ENCODE measurements around the gene SLC7A7. TPM values are rescaled to one million over a fixed set of nuclear protein-coding genes. Genes with fewer than 3 reads are reported as not detected.

SLC7A7 gene
- polyA plus RNA-seq (not detected in 2 replicates), polyA minus RNA-seq (not detected in 2 replicates)

DNA sequence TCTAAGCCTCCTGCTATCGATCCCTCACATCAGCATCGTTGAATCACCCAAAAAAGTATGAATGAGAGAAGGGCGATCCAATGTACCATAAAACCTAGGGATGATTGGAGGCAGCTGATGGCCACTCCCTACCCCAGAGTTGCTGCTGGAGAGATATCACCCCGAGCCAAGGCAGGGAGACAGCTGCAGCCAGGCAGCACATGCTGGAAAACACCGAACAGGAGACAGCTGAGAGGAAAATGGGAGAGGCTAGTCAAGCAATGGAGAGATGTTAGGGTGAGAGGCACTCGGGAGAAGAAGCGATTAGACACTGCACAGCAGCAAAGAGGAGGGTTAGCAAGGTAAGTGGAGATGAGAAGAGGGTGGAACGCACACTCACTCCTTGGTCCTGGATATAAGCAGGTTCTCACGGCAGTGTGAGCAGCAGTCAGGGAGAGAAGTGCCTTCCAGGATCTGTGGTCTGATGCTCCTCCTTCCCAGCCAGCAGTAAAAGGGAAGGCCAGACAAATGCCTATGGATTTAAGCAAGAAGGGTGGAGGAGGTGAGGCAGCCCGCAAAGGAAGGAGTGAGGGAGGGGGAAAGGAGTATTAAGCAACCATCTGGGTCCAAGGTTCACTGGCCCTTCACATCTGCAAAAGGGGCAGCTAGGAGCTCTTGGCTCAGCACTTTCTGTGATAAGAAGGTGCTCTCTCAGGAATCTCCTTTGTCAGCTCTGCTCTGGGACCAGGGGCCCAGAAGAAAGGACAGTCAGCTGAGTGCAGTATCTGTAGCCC lies at the start of gene SLC7A7:
TSS of gene SLC7A7 (minus strand) at position 495 of the 773 bp plus-strand sequence. CDS start 2,037 bp downstream, outside the sequence.
- Histone ChIP-seq H3F3A (ENCODE audit: insufficient read depth, low read length, poor library complexity, severe bottlenecking) (no peaks in the 10 kb centered on the region), H3K4me3 (ENCODE audit: low read length) (no peak within 1 kb of the TSS), H2AFZ (ENCODE audit: low read depth, low read length) (no peak within 1 kb of the TSS), H3K27ac (ENCODE audit: low read length) (no peak within 1 kb of the TSS), H3K79me2 (replicated peaks; ENCODE audit: insufficient read depth, low read length) (no peaks in the 10 kb centered on the region), H3K9ac (ENCODE audit: low read length) (no peak within 1 kb of the TSS), H3K9me2 (ENCODE audit: insufficient read depth, low read length) (no peaks in the 10 kb centered on the region), H3K9me3 (ENCODE audit: low read length) (no peaks in the 10 kb centered on the region), H3K4me2 (ENCODE audit: low read length) (no peak within 1 kb of the TSS), H4K20me1 (ENCODE audit: insufficient read depth) (no peaks in the 10 kb centered on the region), H3K27me3 (ENCODE audit: insufficient read depth, low read depth, low read length) (no peaks in the 10 kb centered on the region), H3K36me3 (ENCODE audit: insufficient read depth, low read length) (no peaks in the 10 kb centered on the region)
- TF ChIP-seq POLR2AphosphoS5 (IDR thresholded peaks at IDR 0.05) (no peak), TAF1 (IDR thresholded peaks at IDR 0.05; ENCODE audit: low read depth) (no peak), EP300 (conservative IDR thresholded peaks at IDR 0.05; ENCODE audit: poor library complexity, severe bottlenecking) (no peak), MXI1 (conservative IDR thresholded peaks at IDR 0.05; ENCODE audit: poor library complexity, severe bottlenecking) (no peak), RAD21 (conservative IDR thresholded peaks at IDR 0.05) (no peak), EZH2 (IDR thresholded peaks at IDR 0.05; ENCODE audit: borderline replicate concordance, insufficient read depth, low read length, poor library complexity, severe bottlenecking) (no peak), SMC3 (conservative IDR thresholded peaks at IDR 0.05; ENCODE audit: poor library complexity) (no peak)
- TF ChIP-seq, protein P1, sequence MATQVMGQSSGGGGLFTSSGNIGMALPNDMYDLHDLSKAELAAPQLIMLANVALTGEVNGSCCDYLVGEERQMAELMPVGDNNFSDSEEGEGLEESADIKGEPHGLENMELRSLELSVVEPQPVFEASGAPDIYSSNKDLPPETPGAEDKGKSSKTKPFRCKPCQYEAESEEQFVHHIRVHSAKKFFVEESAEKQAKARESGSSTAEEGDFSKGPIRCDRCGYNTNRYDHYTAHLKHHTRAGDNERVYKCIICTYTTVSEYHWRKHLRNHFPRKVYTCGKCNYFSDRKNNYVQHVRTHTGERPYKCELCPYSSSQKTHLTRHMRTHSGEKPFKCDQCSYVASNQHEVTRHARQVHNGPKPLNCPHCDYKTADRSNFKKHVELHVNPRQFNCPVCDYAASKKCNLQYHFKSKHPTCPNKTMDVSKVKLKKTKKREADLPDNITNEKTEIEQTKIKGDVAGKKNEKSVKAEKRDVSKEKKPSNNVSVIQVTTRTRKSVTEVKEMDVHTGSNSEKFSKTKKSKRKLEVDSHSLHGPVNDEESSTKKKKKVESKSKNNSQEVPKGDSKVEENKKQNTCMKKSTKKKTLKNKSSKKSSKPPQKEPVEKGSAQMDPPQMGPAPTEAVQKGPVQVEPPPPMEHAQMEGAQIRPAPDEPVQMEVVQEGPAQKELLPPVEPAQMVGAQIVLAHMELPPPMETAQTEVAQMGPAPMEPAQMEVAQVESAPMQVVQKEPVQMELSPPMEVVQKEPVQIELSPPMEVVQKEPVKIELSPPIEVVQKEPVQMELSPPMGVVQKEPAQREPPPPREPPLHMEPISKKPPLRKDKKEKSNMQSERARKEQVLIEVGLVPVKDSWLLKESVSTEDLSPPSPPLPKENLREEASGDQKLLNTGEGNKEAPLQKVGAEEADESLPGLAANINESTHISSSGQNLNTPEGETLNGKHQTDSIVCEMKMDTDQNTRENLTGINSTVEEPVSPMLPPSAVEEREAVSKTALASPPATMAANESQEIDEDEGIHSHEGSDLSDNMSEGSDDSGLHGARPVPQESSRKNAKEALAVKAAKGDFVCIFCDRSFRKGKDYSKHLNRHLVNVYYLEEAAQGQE (IDR thresholded peaks at IDR 0.05; ENCODE audit: borderline replicate concordance): no peak
- TF ChIP-seq, protein P2, sequence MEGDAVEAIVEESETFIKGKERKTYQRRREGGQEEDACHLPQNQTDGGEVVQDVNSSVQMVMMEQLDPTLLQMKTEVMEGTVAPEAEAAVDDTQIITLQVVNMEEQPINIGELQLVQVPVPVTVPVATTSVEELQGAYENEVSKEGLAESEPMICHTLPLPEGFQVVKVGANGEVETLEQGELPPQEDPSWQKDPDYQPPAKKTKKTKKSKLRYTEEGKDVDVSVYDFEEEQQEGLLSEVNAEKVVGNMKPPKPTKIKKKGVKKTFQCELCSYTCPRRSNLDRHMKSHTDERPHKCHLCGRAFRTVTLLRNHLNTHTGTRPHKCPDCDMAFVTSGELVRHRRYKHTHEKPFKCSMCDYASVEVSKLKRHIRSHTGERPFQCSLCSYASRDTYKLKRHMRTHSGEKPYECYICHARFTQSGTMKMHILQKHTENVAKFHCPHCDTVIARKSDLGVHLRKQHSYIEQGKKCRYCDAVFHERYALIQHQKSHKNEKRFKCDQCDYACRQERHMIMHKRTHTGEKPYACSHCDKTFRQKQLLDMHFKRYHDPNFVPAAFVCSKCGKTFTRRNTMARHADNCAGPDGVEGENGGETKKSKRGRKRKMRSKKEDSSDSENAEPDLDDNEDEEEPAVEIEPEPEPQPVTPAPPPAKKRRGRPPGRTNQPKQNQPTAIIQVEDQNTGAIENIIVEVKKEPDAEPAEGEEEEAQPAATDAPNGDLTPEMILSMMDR (IDR thresholded peaks at IDR 0.05; ENCODE audit: poor library complexity, severe bottlenecking): no peak

GRCh38 chr14:22864979-22865378 lies 49.7 kb upstream of the SLC7A7 start:
- Histone ChIP-seq H3K27me3 (ENCODE audit: insufficient read depth, low read depth, low read length) (no peaks in the 10 kb centered on the region), H3K9me2 (ENCODE audit: insufficient read depth, low read length) (no peaks in the 10 kb centered on the region), H3K27ac (ENCODE audit: low read length) (no peak overlapping the region), H3K79me2 (replicated peaks; ENCODE audit: insufficient read depth, low read length) (no peaks in the 10 kb centered on the region), H4K20me1 (ENCODE audit: insufficient read depth) (no peaks in the 10 kb centered on the region), H3K4me2 (ENCODE audit: low read length) (no peak overlapping the region), H2AFZ (ENCODE audit: low read depth, low read length) (no peak overlapping the region), H3F3A (ENCODE audit: insufficient read depth, low read length, poor library complexity, severe bottlenecking) (no peaks in the 10 kb centered on the region), H3K4me3 (ENCODE audit: low read length) (no peak overlapping the region), H3K9ac (ENCODE audit: low read length) (no peak overlapping the region), H3K9me3 (ENCODE audit: low read length) (no peaks in the 10 kb centered on the region), H3K36me3 (ENCODE audit: insufficient read depth, low read length) (no peaks in the 10 kb centered on the region)
- TF ChIP-seq MXI1 (conservative IDR thresholded peaks at IDR 0.05; ENCODE audit: poor library complexity, severe bottlenecking) (no peak), EP300 (conservative IDR thresholded peaks at IDR 0.05; ENCODE audit: poor library complexity, severe bottlenecking) (no peak), TAF1 (IDR thresholded peaks at IDR 0.05; ENCODE audit: low read depth) (no peak), SMC3 (conservative IDR thresholded peaks at IDR 0.05; ENCODE audit: poor library complexity) (no peak), POLR2AphosphoS5 (IDR thresholded peaks at IDR 0.05) (no peak), EZH2 (IDR thresholded peaks at IDR 0.05; ENCODE audit: borderline replicate concordance, insufficient read depth, low read length, poor library complexity, severe bottlenecking) (no peak), RAD21 (conservative IDR thresholded peaks at IDR 0.05) (no peak)
- TF ChIP-seq, protein P1 (IDR thresholded peaks at IDR 0.05; ENCODE audit: borderline replicate concordance): no peak
- TF ChIP-seq, protein P2 (IDR thresholded peaks at IDR 0.05; ENCODE audit: poor library complexity, severe bottlenecking): no peak

Measured in neural cell (in vitro differentiated cells).